Lower leg skin (tissue), 4 donors: Measurements from ENCODE around the gene MGAT4D. TPM values are rescaled to one million over a fixed set of nuclear protein-coding genes. Genes with fewer than 3 reads are reported as not detected.
"Not testable (repeated sequence)": the region's sequence is repeated elsewhere in the genome, so short reads cannot be mapped to it uniquely, and the experiment has no call there.

Experiments
- DNase-seq, 2 donors: peaks; one replicate each; pipeline ENCODE4 v3.0.0-alpha.2; 2019; ENCODE audit warnings: low spot score in 2 of 2
- H3K4me3 ChIP-seq: fragments of 200-600 bp; sonication (generic); 2 replicates; pipeline ENCODE4 v1.5.1; 2017; ENCODE audit warnings: mild to moderate bottlenecking, low read depth; ENCODE audit not compliant: poor library complexity, severe bottlenecking
- POLR2A ChIP-seq, 2 donors: fragments of 450-650 bp; IDR thresholded peaks; one replicate each; pipeline ENCODE4 v1.6.1; 2016 to 2017; ENCODE audit warnings: antibody characterized with exemption in 2 of 2, mild to moderate bottlenecking in 1 of 2, moderate library complexity in 1 of 2
- WGBS, 2 donors: methylation state at CpG; one replicate each; pipeline ENCODE4 v1.1.5; 2018; 5-methylcytosine and 5-hydroxymethylcytosine counted together
- intact Hi-C: fragments of 100-400 bp; cut with DNase I; formaldehyde crosslinking; loops from one replicate; pipeline ENCODE4 v1.15.0; 2023; ENCODE audit warnings: low total_unique reads
- total RNA-seq, 4 donors: library from RNA; depleted of rRNA; stranded (reverse); fragments of >200 nt; gene quantifications; one replicate each; pipeline ENCODE4 v1.1.0, GENCODE V29; 2016
- TF ChIP-seq, protein P1 (sequence below), 3 donors: fragments of 450-650 bp; IDR thresholded peaks; one replicate each; pipeline ENCODE4 v1.5.1; 2016; ENCODE audit warnings: antibody characterized with exemption in 3 of 3, mild to moderate bottlenecking in 3 of 3, moderate library complexity in 2 of 3

Gene MGAT4D
- total RNA-seq, 4 donors from 2014 or later, result not detected

DNA sequence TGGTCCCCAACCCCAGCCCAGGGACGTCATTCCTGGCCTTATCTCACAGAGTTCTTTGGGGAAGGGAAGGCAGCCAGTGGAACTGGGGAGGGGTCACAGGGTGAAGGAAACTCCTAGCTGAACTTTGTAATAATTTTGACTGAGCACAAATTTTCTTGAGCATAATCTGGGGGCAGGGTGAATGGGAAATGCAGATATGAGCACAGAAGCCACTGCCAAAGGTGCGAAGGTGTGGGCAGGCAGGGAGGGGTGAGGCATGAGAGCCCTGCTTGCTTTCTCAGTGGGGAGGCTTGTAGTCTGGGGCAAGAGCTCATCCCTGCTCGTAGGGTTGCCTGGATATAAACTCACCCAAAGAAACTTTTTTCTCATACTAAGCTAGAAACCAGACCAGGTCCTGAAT, 34.9 kb downstream of the MGAT4D start:
- intact Hi-C loops, result no loop called here
- TF ChIP-seq POLR2A (IDR thresholded peaks at IDR 0.05), result no peak
- TF ChIP-seq, protein P1, sequence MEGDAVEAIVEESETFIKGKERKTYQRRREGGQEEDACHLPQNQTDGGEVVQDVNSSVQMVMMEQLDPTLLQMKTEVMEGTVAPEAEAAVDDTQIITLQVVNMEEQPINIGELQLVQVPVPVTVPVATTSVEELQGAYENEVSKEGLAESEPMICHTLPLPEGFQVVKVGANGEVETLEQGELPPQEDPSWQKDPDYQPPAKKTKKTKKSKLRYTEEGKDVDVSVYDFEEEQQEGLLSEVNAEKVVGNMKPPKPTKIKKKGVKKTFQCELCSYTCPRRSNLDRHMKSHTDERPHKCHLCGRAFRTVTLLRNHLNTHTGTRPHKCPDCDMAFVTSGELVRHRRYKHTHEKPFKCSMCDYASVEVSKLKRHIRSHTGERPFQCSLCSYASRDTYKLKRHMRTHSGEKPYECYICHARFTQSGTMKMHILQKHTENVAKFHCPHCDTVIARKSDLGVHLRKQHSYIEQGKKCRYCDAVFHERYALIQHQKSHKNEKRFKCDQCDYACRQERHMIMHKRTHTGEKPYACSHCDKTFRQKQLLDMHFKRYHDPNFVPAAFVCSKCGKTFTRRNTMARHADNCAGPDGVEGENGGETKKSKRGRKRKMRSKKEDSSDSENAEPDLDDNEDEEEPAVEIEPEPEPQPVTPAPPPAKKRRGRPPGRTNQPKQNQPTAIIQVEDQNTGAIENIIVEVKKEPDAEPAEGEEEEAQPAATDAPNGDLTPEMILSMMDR (IDR thresholded peaks at IDR 0.05), result no peak
- 68 to 71% methylated on average over 3 of the region's 3 CpGs for WGBS, 2 donors
- no peak overlapping the region for H3K4me3 ChIP-seq
- no peak for DNase-seq

DNA sequence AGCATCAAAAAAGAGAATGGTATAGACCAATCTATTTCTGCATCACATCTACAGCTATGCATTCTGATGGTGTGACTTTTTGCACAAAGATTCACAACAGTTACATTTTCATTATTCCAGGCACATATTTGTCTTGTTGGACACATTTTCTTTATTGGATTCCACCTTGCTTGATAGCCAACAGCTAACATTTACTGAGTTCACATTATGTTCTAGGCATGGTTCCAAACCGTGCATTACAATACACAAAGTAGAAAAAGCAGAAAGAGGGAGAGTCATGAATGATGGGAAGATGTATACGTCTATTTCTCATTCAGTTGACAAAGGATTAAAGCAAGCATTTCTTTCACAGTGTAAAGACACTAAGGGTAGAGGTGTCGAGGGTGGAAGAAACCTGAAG, 47.7 kb downstream of the MGAT4D start:
- WGBS, 2 donors, result 48 to 58% methylated on average over 3 of the region's 3 CpGs
- TF ChIP-seq, protein P1 (IDR thresholded peaks at IDR 0.05), result no peak
- no peak for TF ChIP-seq POLR2A (IDR thresholded peaks at IDR 0.05)
- no peak for DNase-seq
- H3K4me3 ChIP-seq, result no peak overlapping the region
- intact Hi-C loops, result no loop called here

DNA sequence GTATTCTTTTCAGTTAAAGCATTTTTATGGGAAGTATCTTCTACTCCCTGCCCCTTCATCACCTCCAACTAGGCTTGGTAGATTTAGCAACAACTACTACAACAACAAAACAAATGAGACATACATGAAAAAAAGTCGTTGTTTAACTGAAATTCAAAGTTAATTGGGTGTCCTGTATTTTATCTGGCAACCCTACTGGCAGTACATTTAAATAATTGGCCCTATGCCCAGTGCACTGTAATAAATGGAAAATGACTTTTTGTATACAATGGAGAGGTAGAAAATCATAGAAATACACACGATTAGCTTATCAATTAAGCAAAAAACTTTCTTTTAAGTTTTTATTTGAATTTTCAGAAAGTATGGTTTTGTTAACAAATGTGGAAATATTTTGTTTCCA, 49.3 kb downstream of the MGAT4D start:
- TF ChIP-seq POLR2A (IDR thresholded peaks at IDR 0.05), result no peak
- TF ChIP-seq, protein P1 (IDR thresholded peaks at IDR 0.05), result no peak
- intact Hi-C loops, result no loop called here
- no peak for DNase-seq
- no peak overlapping the region for H3K4me3 ChIP-seq
- 29 to 33% methylated on average over 2 of the region's 2 CpGs for WGBS, 2 donors

DNA sequence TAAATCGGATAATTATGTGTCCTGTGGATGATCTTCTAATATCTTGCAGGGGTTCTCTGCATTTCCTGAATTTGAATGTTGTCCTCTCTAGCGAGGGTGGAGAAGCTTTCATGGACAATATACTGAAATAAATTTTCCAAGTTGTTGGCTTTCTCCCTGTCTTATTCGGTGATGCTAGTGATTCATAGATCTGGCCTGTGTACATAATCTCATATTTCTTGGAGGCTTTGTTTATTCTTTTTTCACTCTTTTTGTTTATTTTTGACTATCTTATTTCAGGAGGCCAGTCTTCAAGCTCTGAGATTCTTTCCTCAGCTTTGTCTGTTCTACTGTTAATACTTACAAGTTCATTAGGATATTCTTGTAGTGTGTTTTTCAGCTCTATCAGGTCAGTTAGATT, 49.9 kb downstream of the MGAT4D start:
- TF ChIP-seq, protein P1 (IDR thresholded peaks at IDR 0.05), result no peak
- TF ChIP-seq POLR2A (IDR thresholded peaks at IDR 0.05), result no peak
- 48 to 74% methylated on average over 3 of the region's 3 CpGs for WGBS, 2 donors
- intact Hi-C loops, result no loop called here
- no peak overlapping the region for H3K4me3 ChIP-seq
- no peak for DNase-seq

DNA sequence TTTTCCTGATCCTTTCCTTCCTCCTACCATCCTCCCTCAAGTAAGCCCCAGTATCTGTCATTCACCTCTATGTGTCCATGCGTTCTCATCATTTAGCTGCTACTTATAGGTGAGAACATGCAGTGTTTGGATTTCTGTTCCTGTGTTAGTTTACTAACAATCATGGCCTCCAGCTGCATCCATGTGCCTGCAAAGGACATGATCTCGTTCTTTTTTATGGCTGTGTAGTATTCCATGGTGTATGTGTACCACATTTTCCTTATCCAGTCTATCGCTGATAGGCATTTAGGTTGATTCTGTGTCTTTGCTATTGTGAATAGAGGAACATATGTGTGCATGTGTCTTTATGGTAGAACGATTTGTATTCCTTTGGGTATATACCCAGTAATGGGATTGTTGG, 53.7 kb downstream of the MGAT4D start:
- 91 to 92% methylated on average over 4 of the region's 4 CpGs for WGBS, 2 donors
- intact Hi-C loops, H3K4me3 ChIP-seq, DNase-seq: not testable (repeated sequence)

DNA sequence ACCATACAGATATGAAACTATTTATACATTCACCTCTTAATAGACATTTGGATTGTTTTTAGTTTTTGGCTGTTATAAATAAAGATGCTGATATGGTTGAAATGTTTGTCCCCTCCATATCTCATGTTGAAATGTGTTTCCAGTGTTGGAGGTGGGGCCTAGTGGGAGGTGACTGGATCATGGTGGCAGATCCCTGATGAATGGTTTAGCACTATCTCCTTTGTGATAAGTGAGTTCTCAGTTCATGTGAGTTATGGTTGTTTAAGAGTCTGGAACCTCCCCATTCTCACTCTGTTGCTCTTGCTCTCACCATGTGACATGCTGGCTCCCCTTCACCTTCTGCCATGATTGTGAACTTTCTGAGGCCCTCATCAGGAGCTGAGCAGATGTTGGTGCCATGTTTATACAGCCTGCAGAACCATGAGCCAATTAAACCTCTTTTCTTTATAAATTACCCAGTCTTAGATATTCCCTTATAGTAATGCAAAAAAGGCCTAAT, 58.4 kb downstream of the MGAT4D start:
- intact Hi-C loops, result no loop called here
- no peak overlapping the region for H3K4me3 ChIP-seq
- no peak for DNase-seq
- TF ChIP-seq, protein P1 (IDR thresholded peaks at IDR 0.05), result no peak
- TF ChIP-seq POLR2A (IDR thresholded peaks at IDR 0.05), result no peak
